OCI-LY7 (cell line): ENCODE data around the gene FMN2.

Experiments
- EZH2phosphoT487 ChIP-seq: fragments of 200-600 bp; sonication (generic); IDR thresholded peaks from 2 replicates; pipeline ENCODE4 v1.6.1; 2018; ENCODE audit warnings: low read depth, borderline replicate concordance, mild to moderate bottlenecking, mixed run types, antibody characterized with exemption, low read length, moderate library complexity, mixed read lengths
- TF ChIP-seq, protein P1 (sequence below): fragments of 200-600 bp; sonication (generic); conservative IDR thresholded peaks from 2 replicates; pipeline ENCODE4 v1.5.1; 2014; ENCODE audit warnings: mild to moderate bottlenecking, antibody characterized with exemption, low read length, moderate library complexity, mixed read lengths

GRCh38 chr1:240198376-240198775 is 106.7 kb downstream of the FMN2 start:
- TF ChIP-seq, protein P1, sequence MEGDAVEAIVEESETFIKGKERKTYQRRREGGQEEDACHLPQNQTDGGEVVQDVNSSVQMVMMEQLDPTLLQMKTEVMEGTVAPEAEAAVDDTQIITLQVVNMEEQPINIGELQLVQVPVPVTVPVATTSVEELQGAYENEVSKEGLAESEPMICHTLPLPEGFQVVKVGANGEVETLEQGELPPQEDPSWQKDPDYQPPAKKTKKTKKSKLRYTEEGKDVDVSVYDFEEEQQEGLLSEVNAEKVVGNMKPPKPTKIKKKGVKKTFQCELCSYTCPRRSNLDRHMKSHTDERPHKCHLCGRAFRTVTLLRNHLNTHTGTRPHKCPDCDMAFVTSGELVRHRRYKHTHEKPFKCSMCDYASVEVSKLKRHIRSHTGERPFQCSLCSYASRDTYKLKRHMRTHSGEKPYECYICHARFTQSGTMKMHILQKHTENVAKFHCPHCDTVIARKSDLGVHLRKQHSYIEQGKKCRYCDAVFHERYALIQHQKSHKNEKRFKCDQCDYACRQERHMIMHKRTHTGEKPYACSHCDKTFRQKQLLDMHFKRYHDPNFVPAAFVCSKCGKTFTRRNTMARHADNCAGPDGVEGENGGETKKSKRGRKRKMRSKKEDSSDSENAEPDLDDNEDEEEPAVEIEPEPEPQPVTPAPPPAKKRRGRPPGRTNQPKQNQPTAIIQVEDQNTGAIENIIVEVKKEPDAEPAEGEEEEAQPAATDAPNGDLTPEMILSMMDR: no peak
- TF ChIP-seq EZH2phosphoT487: no peak
